Stimulated activated CD8-positive, alpha-beta memory T cell treated with anti-CD3 and anti-CD28 coated beads, Interleukin-15, amount 100 ng/mL, for 48 hours (primary cell): ENCODE measurements around the gene WFDC6.
"Not testable (repeated sequence)": the region's sequence is repeated elsewhere in the genome, so short reads cannot be mapped to it uniquely, and the experiment has no call there.

Experiments
- DNase-seq, 2 donors: peaks; one replicate each; pipeline ENCODE4 v3.0.0-alpha.2; 2020; ENCODE audit warnings: low read depth in 2 of 2

WFDC6 gene

DNA sequence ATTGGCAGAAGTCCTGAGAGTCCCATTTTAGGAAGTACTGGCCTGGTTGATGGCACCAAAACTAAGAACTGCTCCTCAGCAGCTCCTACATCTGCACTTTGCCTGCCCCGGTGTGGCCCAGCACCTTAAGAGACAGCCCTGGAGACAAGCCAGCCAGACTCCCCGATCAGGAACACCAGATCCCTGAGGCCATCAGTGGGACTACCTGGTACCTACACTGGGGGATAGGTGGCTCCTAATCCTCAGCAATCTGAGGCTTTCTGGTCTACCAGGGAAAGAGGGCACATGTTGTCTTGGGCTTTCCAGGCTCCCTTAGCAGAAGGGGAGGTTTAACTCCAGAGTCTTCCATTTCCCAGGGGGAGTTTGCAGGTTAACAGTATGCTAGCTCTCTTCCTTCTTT, at the start of gene WFDC6:
Gene WFDC6, minus strand, starts transcription at position 101 of the 400 bp plus-strand sequence. Its CDS starts 75 bp downstream, at position 26.
- no peak for DNase-seq

- no peak for DNase-seq
Measured at GRCh38 chr20:45588800-45589199, 49.5 kb upstream of the WFDC6 start.

DNA sequence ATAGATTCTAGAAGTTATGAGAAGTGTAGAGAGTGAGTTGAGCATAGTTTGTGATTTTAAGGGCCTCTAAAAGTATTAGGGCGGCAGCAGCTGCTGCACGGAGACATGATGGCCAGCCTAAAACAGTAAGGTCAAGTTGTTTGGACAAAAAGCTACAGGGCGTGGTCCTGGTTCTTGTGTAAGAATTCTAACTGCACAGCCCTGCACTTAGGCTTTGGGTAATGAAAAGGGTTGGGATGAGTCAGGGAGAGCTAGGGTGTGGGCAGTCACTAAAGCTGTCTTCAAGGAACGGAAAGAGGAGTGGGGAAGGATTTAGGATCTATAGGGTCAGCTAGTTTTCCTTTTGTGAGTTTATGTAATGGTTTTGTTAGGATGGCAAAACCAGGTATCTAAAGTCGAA, 46.7 kb upstream of the WFDC6 start:
- DNase-seq, result not testable (repeated sequence)

DNA sequence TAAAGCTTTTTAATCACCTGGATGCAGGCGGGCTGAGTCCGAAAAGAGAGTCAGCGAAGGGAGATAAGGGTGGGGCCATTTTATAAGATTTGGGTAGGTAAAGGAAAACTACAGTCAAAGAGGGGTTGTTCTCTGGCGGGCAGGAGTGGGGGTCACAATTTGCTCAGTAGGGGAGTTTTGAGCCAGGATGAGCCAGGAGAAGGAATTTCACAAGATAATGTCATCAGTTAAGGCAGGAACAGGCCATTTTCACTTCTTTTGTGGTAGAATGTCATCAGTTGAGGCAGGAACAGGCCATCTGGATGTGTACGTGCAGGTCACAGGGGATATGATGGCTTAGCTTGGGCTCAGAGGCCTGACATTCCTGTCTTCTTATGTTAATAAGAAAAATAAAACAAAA, 45.0 kb upstream of the WFDC6 start:
- not testable (repeated sequence) for DNase-seq

GRCh38 chr20:45583502-45583901, 44.2 kb upstream of the WFDC6 start:
- no peak for DNase-seq

GRCh38 chr20:45581702-45582101, 42.4 kb upstream of the WFDC6 start:
- DNase-seq, result no peak

- no peak for DNase-seq
Measured at GRCh38 chr20:45579184-45579583, 39.9 kb upstream of the WFDC6 start, which contains the start of gene WFDC8. Gene WFDC8 (minus strand): TSS chr20:45579284. CDS start chr20:45579247, 37 bp downstream.

GRCh38 chr20:45578231-45578630, 38.9 kb upstream of the WFDC6 start:
- DNase-seq, result no peak

- no peak for DNase-seq
Measured at GRCh38 chr20:45576995-45577394, 37.7 kb upstream of the WFDC6 start.

DNA sequence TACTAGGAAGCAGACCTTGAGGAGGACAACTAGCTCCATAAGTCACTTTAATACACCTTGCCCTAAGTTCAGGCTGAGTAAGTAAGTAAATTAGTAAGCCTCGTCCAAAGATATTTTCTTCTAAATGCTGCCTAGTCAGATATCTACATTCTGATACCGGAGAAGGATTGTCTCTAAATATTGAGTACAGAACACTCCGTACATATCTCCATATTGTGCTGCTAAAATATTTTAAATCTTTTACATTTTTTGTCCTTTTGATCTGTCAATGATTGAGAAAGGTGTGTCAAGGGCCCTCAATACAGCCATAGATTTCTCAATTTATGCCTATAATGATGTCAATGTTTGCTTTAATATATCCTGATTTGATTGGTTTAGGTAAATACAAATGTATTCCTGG, 36.6 kb upstream of the WFDC6 start:
- DNase-seq, result no peak

GRCh38 chr20:45569650-45570049, 30.4 kb upstream of the WFDC6 start:
- DNase-seq, result not testable (repeated sequence)

DNA sequence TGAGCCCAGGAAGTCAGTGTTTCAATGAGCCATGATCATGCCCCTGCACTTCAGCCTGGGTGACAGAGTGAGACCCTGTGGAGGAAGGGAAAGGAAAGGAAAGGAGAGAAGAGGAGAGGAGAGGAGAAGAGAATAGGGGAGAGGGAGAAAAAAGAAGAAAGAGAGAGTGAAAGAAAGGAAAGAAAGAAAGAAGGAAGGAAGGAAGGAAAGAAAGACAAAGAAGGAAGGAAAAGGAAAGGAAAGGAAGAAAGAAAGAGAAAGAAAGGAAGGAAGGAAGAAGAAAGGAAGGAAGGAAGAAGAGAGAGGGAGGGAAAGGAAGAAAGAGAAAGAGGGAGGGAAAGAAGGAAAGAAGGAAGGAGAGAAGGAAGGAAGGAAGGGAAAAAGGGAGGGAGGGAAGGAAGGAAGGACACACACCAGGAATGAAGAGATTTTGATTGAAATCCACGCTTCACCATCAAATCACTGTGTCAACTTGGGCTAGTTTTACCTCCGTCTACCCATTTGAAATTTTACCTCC, 25.5 kb upstream of the WFDC6 start:
- no peak for DNase-seq

DNA sequence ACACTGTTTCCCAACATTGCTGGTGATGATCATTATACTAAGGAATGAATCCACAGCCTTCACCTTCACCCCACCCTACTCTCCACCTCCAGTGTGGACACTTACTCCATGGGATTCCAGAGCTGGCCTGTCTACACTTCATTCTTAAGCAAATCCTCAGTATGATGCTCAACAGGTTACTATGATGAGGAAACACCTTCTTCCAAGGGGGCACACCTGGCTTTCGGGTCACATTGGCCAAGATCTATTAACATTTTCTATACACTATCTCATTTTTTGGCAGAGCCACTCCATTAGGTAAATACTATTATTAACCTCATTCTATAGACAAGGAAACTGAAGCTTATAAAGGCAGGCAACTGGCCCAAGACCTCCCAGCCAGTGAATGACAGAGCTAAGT, 15.9 kb upstream of the WFDC6 start:
- DNase-seq, result no peak

DNA sequence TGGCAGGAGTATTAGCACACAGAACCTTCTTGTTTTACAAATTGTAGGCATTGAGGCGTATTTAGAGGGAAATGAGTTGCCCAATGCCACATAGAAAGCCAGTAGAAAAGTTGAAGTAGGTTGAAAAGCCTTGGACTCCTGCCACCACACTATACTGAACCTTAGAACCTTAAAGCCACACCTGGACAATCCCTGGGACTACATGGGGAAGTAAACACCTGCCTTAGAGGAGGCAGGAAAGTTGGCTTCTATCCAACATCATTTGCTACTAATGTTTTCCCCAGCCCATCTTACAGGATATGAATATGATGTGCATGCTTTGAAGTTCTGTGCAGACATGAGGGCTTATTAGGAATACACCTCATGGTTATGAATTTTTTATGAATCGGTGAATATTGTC, 13.2 kb upstream of the WFDC6 start:
- no peak for DNase-seq

DNA sequence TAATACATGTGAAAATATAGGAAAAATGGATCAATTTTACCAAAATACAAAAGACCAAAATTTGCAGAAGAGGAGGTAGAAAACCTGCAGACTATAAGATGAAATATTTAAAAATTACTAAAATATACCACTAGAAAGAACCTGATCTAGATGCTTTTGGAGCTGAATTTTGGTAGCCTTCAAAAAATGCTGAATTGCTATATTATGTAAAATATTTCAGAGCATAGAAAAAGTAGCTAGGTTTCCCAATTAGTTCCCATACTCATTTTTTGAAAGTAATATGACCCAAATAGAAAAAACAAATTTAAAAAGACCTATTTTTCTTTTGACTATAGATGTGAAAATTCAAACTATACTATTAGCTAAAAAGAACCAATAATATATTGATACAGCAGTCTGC, 11.5 kb upstream of the WFDC6 start:
- DNase-seq, result no peak

DNA sequence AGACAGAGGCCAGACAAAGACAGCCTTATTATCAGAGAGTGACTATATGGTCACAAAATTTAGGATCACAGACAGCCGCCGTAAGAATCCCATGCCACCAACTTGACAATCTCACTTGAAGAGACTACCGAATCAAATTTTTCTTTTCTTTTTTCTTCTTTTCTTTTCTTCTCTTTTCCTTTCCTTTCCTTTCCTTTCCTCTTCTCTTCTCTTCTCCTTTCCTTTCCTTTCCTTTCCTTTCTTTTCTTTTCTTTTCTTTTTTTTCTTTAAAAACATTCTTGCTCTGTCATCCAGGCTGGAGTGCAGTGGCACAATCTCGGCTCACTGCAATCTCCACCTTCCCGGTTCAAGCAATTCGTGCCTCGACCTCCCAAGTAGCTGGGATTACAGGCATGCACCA, 9.1 kb upstream of the WFDC6 start:
- DNase-seq, result no peak

GRCh38 chr20:45547206-45547770, 8.0 kb upstream of the WFDC6 start, which contains the start of gene EPPIN:
Gene EPPIN (minus strand): TSS chr20:45547401. CDS start chr20:45547357, 44 bp downstream.
- no peak for DNase-seq

DNA sequence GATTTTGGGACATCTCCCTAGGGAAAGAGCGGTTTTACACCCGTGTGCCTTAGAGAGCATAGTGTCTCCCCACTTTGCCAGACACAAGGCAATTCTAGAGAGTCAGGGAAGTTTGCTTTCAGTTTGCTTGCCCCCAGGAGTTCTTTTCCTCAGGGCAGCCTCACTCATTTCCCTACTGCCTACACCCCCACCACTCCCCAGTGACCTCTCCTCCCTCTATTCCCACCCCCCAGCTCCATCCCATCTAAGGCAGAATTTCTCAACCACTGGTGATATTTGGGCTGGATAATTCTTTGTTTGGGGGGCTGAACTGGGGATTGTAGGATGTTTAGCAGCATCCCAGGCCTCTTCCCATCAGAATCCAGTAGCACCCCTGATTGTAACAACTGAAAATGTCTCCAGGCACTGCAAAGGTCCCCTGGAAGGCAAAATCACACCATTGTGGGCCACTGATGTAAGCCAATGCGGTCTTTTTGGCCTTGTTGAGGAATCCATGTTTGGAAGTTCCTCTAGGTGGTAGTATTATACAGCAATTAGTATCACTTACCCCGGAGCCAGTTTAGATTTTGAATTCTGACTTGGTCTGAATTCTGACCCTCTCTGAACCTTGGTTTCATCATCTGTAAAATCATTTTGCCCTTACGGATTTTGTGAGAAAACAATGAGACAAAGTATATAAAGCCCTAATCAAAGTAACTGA, 6.6 kb upstream of the WFDC6 start:
- DNase-seq, result no peak

DNA sequence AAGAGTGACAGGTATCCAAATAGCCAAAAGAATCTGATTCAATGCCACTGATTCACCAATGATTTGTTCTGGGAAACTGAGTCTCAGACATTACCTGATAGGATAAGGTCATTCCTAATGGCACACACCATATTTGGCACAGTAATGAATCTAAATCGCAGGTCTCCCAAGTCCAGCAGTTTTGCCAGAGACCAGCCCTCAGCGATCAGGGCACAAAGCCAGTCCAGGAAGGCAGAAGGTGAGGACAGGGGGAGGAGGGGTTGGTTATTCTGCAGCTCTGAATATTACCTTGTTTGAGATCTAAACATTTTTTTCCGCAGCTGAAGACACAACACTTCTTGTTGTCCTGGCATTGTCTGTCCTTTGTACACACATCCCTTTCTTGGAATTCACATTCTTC, 6.1 kb upstream of the WFDC6 start:
- DNase-seq, result no peak

GRCh38 chr20:45538209-45538799, 978 bp downstream of the WFDC6 start:
- no peak for DNase-seq

GRCh38 chr20:45527294-45527693, 12.0 kb downstream of the WFDC6 start:
- no peak for DNase-seq

DNA sequence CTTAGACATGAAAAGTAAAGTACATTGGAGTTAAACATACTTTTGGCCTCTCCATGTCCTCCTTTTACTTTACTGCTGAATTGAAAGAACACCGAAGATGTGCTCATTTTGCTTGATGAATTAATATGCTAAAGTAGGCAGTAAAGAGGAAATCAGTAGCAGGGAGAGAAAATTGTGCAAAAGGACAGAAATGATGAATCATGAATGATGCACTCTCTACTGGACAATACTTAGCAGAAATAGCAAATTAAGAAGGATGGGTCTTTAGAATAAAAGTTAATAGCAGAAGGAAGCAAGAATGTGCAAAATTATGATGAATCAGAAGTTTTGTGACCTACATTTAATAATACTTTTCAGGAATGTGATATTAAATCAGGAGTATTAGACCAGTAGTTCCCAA, 15.5 kb downstream of the WFDC6 start:
- DNase-seq, result no peak

GRCh38 chr20:45518282-45518681, 21.0 kb downstream of the WFDC6 start:
- no peak for DNase-seq
